Stimulated activated CD4-positive, alpha-beta T cell treated with anti-CD3 and anti-CD28 coated beads, Interleukin-4, amount 100 ng/mL, for 1 hour (primary cell): ENCODE data around the gene PLEKHA4.
"Not testable (repeated sequence)": the region's sequence is repeated elsewhere in the genome, so short reads cannot be mapped to it uniquely, and the experiment has no call there.

Experiments used
- DNase-seq: peaks from one replicate; pipeline ENCODE4 v3.0.0-alpha.2; 2020

PLEKHA4 gene

DNA sequence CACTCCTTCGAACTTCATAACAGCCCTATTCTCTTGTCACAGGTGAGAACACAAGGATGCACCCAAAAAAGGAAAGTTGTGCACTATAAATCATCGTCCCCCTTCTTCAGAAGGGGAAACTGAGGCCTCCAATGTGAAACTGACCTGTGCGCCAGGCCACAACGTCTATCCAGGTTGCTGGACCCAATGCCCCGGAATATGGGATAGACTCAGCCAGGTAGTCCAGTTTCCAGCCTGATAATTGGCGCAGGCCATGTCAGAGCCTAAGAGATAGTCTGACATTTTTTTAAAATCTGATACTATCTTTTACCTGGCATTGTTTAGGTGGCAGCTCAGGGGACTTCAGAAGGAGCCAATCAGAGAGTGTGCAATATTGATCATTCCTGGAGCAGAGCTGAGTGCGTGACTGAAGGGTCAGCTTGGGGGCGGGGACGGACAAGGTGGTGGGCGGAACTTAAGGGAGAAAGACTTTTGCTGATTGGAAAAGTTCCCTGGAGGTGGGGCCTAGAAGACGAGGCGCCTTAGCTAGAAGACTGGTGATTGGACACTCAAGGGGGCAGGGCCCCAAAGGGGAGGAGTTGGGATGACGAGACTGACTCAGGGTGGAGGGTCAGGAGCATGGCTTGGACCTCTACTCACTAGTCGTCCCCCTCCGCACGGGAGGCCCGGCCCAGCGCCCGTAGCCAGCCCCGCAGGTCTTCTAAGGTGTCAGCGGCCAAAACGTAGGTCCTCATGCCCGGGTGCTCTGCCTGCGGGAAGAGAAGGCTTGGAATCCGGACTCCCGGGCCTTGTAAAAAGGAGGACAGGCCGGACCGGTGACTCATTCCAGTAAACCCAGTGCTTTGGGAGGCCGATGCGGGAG, 8.5 kb downstream of the PLEKHA4 start:
- DNase-seq = no peak

- DNase-seq = peak; percentile 81
Measured at GRCh38 chr19:48858984-48859710, 9.3 kb downstream of the PLEKHA4 start.

DNA sequence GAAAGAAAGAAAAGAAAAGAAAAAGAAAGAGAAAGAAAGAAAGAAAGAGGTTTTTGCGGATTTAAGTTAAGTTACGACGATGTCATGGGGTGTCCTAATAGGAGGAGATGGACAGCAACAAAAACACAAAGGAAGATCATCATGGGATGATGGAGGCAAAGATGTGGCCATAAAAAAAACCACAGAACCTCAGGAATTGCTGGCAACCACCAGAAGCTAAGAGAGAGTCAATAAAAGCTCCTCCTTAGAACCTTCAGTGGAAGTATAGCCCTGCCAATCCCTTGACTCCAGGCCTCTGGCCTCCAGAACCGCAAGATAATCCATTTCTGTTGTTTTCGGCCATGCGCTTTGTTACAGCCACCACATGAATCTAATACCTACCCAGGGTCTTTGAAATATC, 11.5 kb downstream of the PLEKHA4 start:
- no peak for DNase-seq

- DNase-seq = no peak
Measured at GRCh38 chr19:48854103-48854502, 14.3 kb downstream of the PLEKHA4 start.

- DNase-seq = no peak
Measured at GRCh38 chr19:48853483-48853882, 14.9 kb downstream of the PLEKHA4 start.

DNA sequence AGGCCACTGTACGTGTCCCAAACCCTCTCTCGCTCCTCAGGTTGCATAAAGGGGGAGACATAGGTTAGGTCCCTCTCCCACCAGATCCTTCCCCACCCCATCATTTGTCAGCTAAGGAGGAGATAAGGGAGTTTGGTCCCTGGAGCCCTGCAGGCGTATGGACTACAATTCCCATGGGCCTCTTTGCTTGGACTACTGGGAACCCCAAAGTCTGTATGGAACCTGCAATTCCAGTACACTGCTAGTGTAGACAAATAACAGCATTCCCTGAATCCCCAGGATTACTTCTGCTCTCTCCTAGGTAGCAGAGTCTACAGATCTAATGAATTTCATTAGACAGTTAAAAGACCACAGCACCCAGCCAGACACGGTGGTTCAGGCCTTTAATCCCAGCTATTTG, 16.1 kb downstream of the PLEKHA4 start:
- DNase-seq = no peak

GRCh38 chr19:48846659-48847058, 21.8 kb downstream of the PLEKHA4 start:
- not testable (repeated sequence) for DNase-seq

- no peak for DNase-seq
Measured at GRCh38 chr19:48845384-48845783, 23.0 kb downstream of the PLEKHA4 start.

- no peak for DNase-seq
Measured at GRCh38 chr19:48844472-48844871, 23.9 kb downstream of the PLEKHA4 start.

- DNase-seq = no peak
Measured at GRCh38 chr19:48842789-48843162, 25.6 kb downstream of the PLEKHA4 start.

- DNase-seq = no peak
Measured at GRCh38 chr19:48841571-48841970, 26.8 kb downstream of the PLEKHA4 start.

- no peak for DNase-seq
Measured at GRCh38 chr19:48841047-48841446, 27.4 kb downstream of the PLEKHA4 start.

- DNase-seq = no peak
Measured at GRCh38 chr19:48837687-48838086, 30.7 kb downstream of the PLEKHA4 start.

GRCh38 chr19:48837051-48837524, 31.3 kb downstream of the PLEKHA4 start:
- DNase-seq = peak; percentile 75

GRCh38 chr19:48836089-48837017, 32.1 kb downstream of the PLEKHA4 start, which contains the start of gene HSD17B14:
TSS of gene HSD17B14 (minus strand) at chr19:48836491. CDS start at chr19:48836411, 80 bp downstream.
- no peak for DNase-seq

DNA sequence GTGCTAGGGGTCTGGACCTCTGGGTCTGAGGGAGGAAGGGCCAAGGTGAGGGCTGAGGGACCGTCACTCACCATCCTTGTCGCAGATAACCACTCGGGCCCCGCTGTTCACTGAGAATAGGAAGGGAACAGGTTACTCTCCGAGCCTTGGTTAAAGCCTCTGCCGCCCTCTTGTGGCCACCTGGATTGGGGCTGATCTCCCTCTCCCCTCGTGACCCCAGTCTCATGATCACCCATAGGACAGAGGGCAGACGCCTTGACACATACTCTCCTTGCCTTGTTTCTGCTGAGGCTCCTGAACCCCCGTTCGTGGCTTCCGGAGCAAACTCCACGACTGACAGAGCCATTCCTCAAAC, 32.7 kb downstream of the PLEKHA4 start:
- DNase-seq = peak; percentile 95

DNA sequence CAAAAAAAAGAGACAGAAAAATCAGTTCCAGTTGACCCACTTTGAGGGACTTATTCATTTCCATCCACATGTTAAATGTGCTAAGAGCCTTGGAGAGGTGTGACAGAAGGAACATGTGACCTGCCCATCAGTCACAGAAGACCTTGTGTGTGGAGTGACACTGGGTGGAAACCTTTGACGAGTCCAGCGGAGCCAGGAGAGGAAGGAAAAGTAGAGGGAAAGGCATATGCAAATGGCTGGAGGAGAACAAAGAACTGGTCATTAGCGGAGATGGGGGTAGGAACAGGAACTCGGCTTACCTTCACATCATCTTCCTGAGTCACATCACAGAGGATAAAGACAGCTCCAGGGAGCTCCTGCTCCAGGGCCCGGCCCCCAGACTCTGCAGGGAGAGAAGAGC, 34.4 kb downstream of the PLEKHA4 start:
- DNase-seq = no peak

- no peak for DNase-seq
Measured at GRCh38 chr19:48833049-48833448, 35.4 kb downstream of the PLEKHA4 start.

- no peak for DNase-seq
Measured at GRCh38 chr19:48830965-48831364, 37.5 kb downstream of the PLEKHA4 start.

DNA sequence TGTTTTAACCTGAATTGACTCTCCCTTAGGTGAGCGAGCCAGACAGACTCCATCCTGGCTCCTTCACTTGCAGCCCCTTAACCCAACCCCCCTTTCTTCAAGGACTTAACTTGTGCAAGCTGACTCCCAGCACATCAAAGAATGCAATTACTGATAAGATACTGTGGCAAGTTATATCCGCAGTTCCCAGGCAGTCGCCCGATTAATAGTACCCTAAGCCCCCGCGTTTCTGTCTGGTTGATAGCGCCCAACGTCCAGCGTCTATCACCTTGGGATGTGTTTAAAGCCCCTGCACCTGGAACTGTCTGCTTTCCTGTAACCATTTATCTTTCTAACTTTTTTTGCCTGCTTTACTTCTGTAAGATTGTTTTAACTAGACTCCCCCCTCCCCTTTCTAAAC, 38.3 kb downstream of the PLEKHA4 start:
- DNase-seq = no peak

GRCh38 chr19:48826606-48827020, 41.8 kb downstream of the PLEKHA4 start:
- DNase-seq = no peak

DNA sequence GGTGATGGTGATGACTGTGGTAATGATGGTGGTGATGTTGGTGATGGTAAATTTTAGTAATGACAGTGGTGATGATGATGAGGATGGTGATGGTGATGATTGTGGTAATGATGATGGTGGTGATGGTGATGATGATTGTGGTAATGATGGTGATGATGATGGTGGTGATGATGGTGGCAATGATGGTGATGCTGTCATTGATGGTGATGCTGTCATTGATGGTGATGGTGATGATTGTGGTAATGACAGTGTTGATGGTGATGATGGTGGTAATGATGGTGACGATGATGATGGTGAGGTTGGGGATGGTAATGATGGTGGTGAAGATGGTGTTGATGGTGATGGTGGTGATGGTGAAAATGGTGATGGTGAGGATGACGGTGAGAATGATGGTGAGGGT, 45.9 kb downstream of the PLEKHA4 start:
- no peak for DNase-seq

DNA sequence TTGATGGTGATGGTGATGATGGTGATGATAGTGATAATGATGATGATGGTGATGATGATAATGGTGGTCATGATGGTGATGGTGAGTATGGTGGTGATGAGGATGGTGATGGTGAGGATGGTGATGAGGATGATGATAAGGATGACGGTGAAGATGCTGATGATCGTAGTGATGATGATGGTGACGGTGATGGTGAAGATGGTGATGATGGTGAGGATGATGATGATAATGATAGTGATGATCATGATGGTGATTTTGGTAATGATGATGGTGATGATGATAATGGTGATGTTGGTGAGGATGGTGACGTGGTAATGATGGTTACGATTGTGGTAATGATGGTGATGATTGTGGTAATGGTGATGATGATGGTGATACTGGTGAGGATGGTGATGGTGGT, 46.8 kb downstream of the PLEKHA4 start:
- DNase-seq = no peak
